GM21423 (cell line): ENCODE measurements around the gene SYNE2.

Experiments
- ATAC-seq: cut with Tn5 transposase; IDR thresholded peaks from one replicate; pipeline ENCODE4 v1.9.1; 2021; ENCODE audit warnings: mild to moderate bottlenecking, moderate library complexity; ENCODE audit not compliant: unreplicated experiment

SYNE2 gene

GRCh38 chr14:63960926-63961567 is 108.2 kb downstream of the SYNE2 start:
- no peak for ATAC-seq

- no peak for ATAC-seq
These were observed 110.1 kb downstream of the SYNE2 start for GRCh38 chr14:63962906-63963305.

- no peak for ATAC-seq
These were observed 110.6 kb downstream of the SYNE2 start for GRCh38 chr14:63963439-63963838.

- ATAC-seq = no peak
These were observed 111.3 kb downstream of the SYNE2 start for GRCh38 chr14:63964113-63964512.

- ATAC-seq = no peak
These were observed 113.6 kb downstream of the SYNE2 start for GRCh38 chr14:63966407-63966806.

GRCh38 chr14:63972323-63972932 is 119.6 kb downstream of the SYNE2 start:
- ATAC-seq = no peak

GRCh38 chr14:63974176-63974575 is 121.4 kb downstream of the SYNE2 start:
- no peak for ATAC-seq

GRCh38 chr14:63981569-63981968 is 128.8 kb downstream of the SYNE2 start:
- ATAC-seq = no peak

- ATAC-seq = no peak
These were observed 129.4 kb downstream of the SYNE2 start for GRCh38 chr14:63982156-63982555.

- no peak for ATAC-seq
These were observed 129.8 kb downstream of the SYNE2 start for GRCh38 chr14:63982629-63983028.

- no peak for ATAC-seq
These were observed 134.2 kb downstream of the SYNE2 start for GRCh38 chr14:63986789-63987533.

- no peak for ATAC-seq
These were observed 135.8 kb downstream of the SYNE2 start for GRCh38 chr14:63988579-63988978.

GRCh38 chr14:63991833-63992232 is 139.0 kb downstream of the SYNE2 start:
- ATAC-seq = no peak

- ATAC-seq = no peak
These were observed 140.1 kb downstream of the SYNE2 start for GRCh38 chr14:63992858-63993257.

- no peak for ATAC-seq
These were observed 141.2 kb downstream of the SYNE2 start for GRCh38 chr14:63993992-63994391.

- no peak for ATAC-seq
These were observed 142.5 kb downstream of the SYNE2 start for GRCh38 chr14:63995285-63995684.

GRCh38 chr14:63996016-63996415 is 143.2 kb downstream of the SYNE2 start:
- no peak for ATAC-seq

GRCh38 chr14:63996625-63997220 is 143.9 kb downstream of the SYNE2 start:
- ATAC-seq = no peak

- no peak for ATAC-seq
These were observed 147.9 kb downstream of the SYNE2 start for GRCh38 chr14:64000749-64001148.

- ATAC-seq = no peak
These were observed 153.0 kb downstream of the SYNE2 start for GRCh38 chr14:64005822-64006221.

GRCh38 chr14:64008016-64008415 is 155.2 kb downstream of the SYNE2 start:
- ATAC-seq = no peak

GRCh38 chr14:64012003-64012402 is 159.2 kb downstream of the SYNE2 start:
- ATAC-seq = no peak
